IMR-90 (cell line): ENCODE data around the gene LANCL3. TPM values are rescaled to one million over a fixed set of nuclear protein-coding genes. Genes with fewer than 3 reads are reported as not detected.
"Not testable (repeated sequence)": the region's sequence is repeated elsewhere in the genome, so short reads cannot be mapped to it uniquely, and the experiment has no call there.

Source experiments
- ATAC-seq: fragments of 200-7000 bp; cut with Tn5 transposase; 2 replicates; pipeline ENCODE4 v1.9.1; 2020; ENCODE audit warnings: low read depth, mild to moderate bottlenecking, moderate library complexity
- Bru-seq: library from RNA; stranded (reverse); fragments of 400-500 nt; gene quantifications from one replicate; lab custom pipeline; 2021; lab: Mats Ljungman, UMichigan
- BruChase-seq, 2 experiments: library from RNA; stranded (reverse); fragments of 400-500 nt; gene quantifications; one replicate each; lab custom pipeline; 2021; lab: Mats Ljungman, UMichigan
- BruUV-seq: library from RNA; stranded (reverse); fragments of 400-500 nt; replicated peaks from 2 replicates; lab custom pipeline; 2021; lab: Mats Ljungman, UMichigan
- CTCF ChIA-PET: fragments of 300-600 bp; formaldehyde crosslinking; extraction: SDS; loops from one replicate; lab custom pipeline; 2021; ENCODE audit warnings: antibody characterized with exemption; lab: Yijun Ruan, JAX
- POLR2A ChIA-PET: fragments of 300-600 bp; sonication (Branson Sonifier 250); formaldehyde crosslinking; loops from one replicate; lab custom pipeline; 2022; ENCODE audit warnings: antibody characterized with exemption; ENCODE audit not compliant: unreplicated experiment; lab: Charles Lee
- DNase-seq: peaks from one replicate; pipeline ENCODE4 v3.0.0; 2013
- H2AFZ ChIP-seq: replicated peaks from 2 replicates; pipeline ENCODE3; 2013; ENCODE audit warnings: low read length, mild to moderate bottlenecking; ENCODE audit not compliant: poor library complexity
- H2AK5ac ChIP-seq: 2 replicates; pipeline ENCODE4 v1.6.1; 2013; ENCODE audit warnings: low read depth, low read length, inconsistent platforms
- H2AK9ac ChIP-seq: replicated peaks from 2 replicates; pipeline ENCODE3; 2013; ENCODE audit warnings: mild to moderate bottlenecking, low read depth, low read length, moderate library complexity; ENCODE audit not compliant: poor library complexity
- H2BK120ac ChIP-seq: 2 replicates; pipeline ENCODE4 v1.6.1; 2013; ENCODE audit warnings: low read depth, low read length, inconsistent platforms
- H2BK15ac ChIP-seq: 3 replicates; pipeline ENCODE4 v1.6.1; 2013; ENCODE audit warnings: low read depth, low read length, inconsistent platforms
- H2BK20ac ChIP-seq: 2 replicates; pipeline ENCODE4 v1.6.1; 2013; ENCODE audit warnings: low read depth, mild to moderate bottlenecking, inconsistent platforms, low read length, moderate library complexity
- H2BK5ac ChIP-seq: 2 replicates; pipeline ENCODE4 v1.6.1; 2013; ENCODE audit warnings: mild to moderate bottlenecking, low read depth, low read length, inconsistent platforms; ENCODE audit not compliant: poor library complexity, severe bottlenecking
- H3K14ac ChIP-seq: replicated peaks from 2 replicates; pipeline ENCODE4 v1.6.1; 2013; ENCODE audit warnings: low read depth, low read length, inconsistent platforms
- H3K18ac ChIP-seq: 2 replicates; pipeline ENCODE4 v1.6.1; 2013; ENCODE audit warnings: low read depth, low read length, control low read depth
- H3K23ac ChIP-seq: 2 replicates; pipeline ENCODE4 v1.6.1; 2013; ENCODE audit warnings: low read depth, low read length, inconsistent platforms
- H3K27ac ChIP-seq: 2 replicates; pipeline ENCODE4 v1.5.1; 2013; ENCODE audit warnings: mild to moderate bottlenecking, control low read depth, low read length; ENCODE audit not compliant: insufficient read depth
- H3K27me3 ChIP-seq: 2 replicates; pipeline ENCODE4 v1.6.1; 2013; ENCODE audit warnings: low read length; ENCODE audit not compliant: control insufficient read depth, insufficient read depth
- H3K36me3 ChIP-seq: 2 replicates; pipeline ENCODE4 v1.6.1; 2013; ENCODE audit warnings: low read length, mixed read lengths; ENCODE audit not compliant: control insufficient read depth, insufficient read depth
- H3K4ac ChIP-seq: 2 replicates; pipeline ENCODE4 v1.6.1; 2013; ENCODE audit warnings: low read depth, low read length, inconsistent platforms
- H3K4me1 ChIP-seq: 2 replicates; pipeline ENCODE4 v1.6.1; 2013; ENCODE audit warnings: low read length, mixed read lengths; ENCODE audit not compliant: control insufficient read depth, insufficient read depth
- H3K4me2 ChIP-seq: 2 replicates; pipeline ENCODE4 v1.6.1; 2013; ENCODE audit warnings: low read depth, mild to moderate bottlenecking, control low read depth, low read length, moderate library complexity
- H3K4me3 ChIP-seq: 2 replicates; pipeline ENCODE4 v1.5.1; 2013; ENCODE audit warnings: low read depth, mild to moderate bottlenecking, control low read depth, low read length, moderate library complexity; ENCODE audit not compliant: insufficient read depth
- H3K56ac ChIP-seq: 2 replicates; pipeline ENCODE4 v1.6.1; 2013; ENCODE audit warnings: low read length, inconsistent platforms; ENCODE audit not compliant: insufficient read depth; ENCODE audit errors: extremely low read depth
- H3K79me1 ChIP-seq, 2 experiments: 2 replicates each; pipeline ENCODE4 v1.6.1; 2013; ENCODE audit warnings: low read length in 2 of 2, inconsistent platforms in 1 of 2, low read depth in 1 of 2
- H3K9ac ChIP-seq: 2 replicates; pipeline ENCODE4 v1.6.1; 2013; ENCODE audit warnings: low read depth, low read length, control low read depth
- H3K9me1 ChIP-seq: 2 replicates; pipeline ENCODE4 v1.6.1; 2013; ENCODE audit warnings: low read length, inconsistent platforms; ENCODE audit not compliant: insufficient read depth
- H3K9me3 ChIP-seq: 2 replicates; pipeline ENCODE4 v1.6.1; 2013; ENCODE audit warnings: low read length; ENCODE audit not compliant: control insufficient read depth, insufficient read depth
- H4K20me1 ChIP-seq: 2 replicates; pipeline ENCODE4 v1.6.1; 2013; ENCODE audit warnings: low read length, inconsistent platforms; ENCODE audit not compliant: insufficient read depth
- H4K5ac ChIP-seq: 2 replicates; pipeline ENCODE4 v1.6.1; 2013; ENCODE audit warnings: mild to moderate bottlenecking, low read depth, low read length, control low read depth
- H4K8ac ChIP-seq, 2 experiments: 2 replicates each; pipeline ENCODE4 v1.6.1; 2013; ENCODE audit warnings: low read depth in 2 of 2, low read length in 2 of 2, control low read depth in 1 of 2, inconsistent platforms in 1 of 2
- H4K91ac ChIP-seq: 2 replicates; pipeline ENCODE4 v1.6.1; 2013; ENCODE audit warnings: low read depth, low read length, inconsistent platforms; ENCODE audit not compliant: insufficient read depth
- WGBS, 2 experiments: methylation state at CpG; one replicate each; pipeline versions ENCODE4 v1.1.5 to v1.1.7; 2013; ENCODE audit warnings: missing lambda C conversion rate in 2 of 2; ENCODE audit not compliant: insufficient read length in 1 of 2; ENCODE audit errors: extremely low coverage in 2 of 2; 5-methylcytosine and 5-hydroxymethylcytosine counted together
- dilution Hi-C: fragments of 300-500 bp; cut with HindIII; formaldehyde crosslinking; loops from one replicate; pipeline ENCODE4 v1.14.3; 2018; ENCODE audit warnings: low sequenced_read_pairs; ENCODE audit not compliant: unreplicated experiment
- in situ Hi-C: fragments of 300-500 bp; cut with MboI; formaldehyde crosslinking; loops from 3 replicates; pipeline ENCODE4 v1.14.3; 2019; ENCODE audit warnings: low sequenced_read_pairs, inconsistent platforms, mixed read lengths
- intact Hi-C: fragments of 100-400 bp; cut with micrococcal nuclease; formaldehyde crosslinking; loops from 2 replicates; pipeline ENCODE4 v1.10.0; 2022
- long read RNA-seq: library from polyadenylated mRNA; unstranded; transcript quantifications from one replicate; pipeline ENCODE4 v2.0.0, GENCODE V29; 2021; ENCODE audit not compliant: unreplicated experiment
- polyA plus RNA-seq, 3 experiments: library from polyadenylated mRNA; depleted of rRNA; stranded (reverse); fragments of >200 nt; gene quantifications; 2 replicates each; pipeline ENCODE4 v1.2.3, GENCODE V29; 2012; ENCODE audit warnings: low replicate concordance in 1 of 3
- total RNA-seq: library from RNA; depleted of rRNA; stranded (reverse); fragments of >200 nt; gene quantifications from 2 replicates; pipeline ENCODE4 v1.2.3, GENCODE V29; 2012; rRNA removed

LANCL3 gene
- not detected in 2 replicates for total RNA-seq
- not detected in 2 replicates for polyA plus RNA-seq (2012; rRNA removed)
- not detected in 2 replicates for polyA plus RNA-seq (2012; cell fraction: cytosol; rRNA removed)
- not detected in 2 replicates for polyA plus RNA-seq (2012; cell fraction: nucleus; rRNA removed; ENCODE audit: low replicate concordance)
- Bru-seq, nascent RNA, result percentile 8 among the genes with signal in this experiment
- percentile 7 among the genes with signal in this experiment for BruChase-seq, experiment 1, labeled RNA remaining after a 6-hour chase
- percentile 8 among the genes with signal in this experiment for BruChase-seq, experiment 2, labeled RNA remaining after a 2-hour chase
- long read RNA-seq, result 0 reads

- H3K4me3 ChIP-seq, H4K20me1 ChIP-seq, H3K27ac ChIP-seq, H3K4ac ChIP-seq, H2BK5ac ChIP-seq, H3K9ac ChIP-seq, H2BK120ac ChIP-seq, DNase-seq, H2BK20ac ChIP-seq, H3K27me3 ChIP-seq, H3K14ac ChIP-seq, H3K4me2 ChIP-seq, CTCF ChIA-PET, H3K9me3 ChIP-seq, H2AFZ ChIP-seq, H2AK5ac ChIP-seq, intact Hi-C loops, H3K23ac ChIP-seq, H3K79me1 ChIP-seq, H2BK15ac ChIP-seq, ATAC-seq, H2AK9ac ChIP-seq, dilution Hi-C loops, H3K9me1 ChIP-seq, H4K91ac ChIP-seq, H3K56ac ChIP-seq, H3K4me1 ChIP-seq, POLR2A ChIA-PET, BruUV-seq, H3K36me3 ChIP-seq, H3K18ac ChIP-seq, H4K8ac ChIP-seq, in situ Hi-C loops, H4K5ac ChIP-seq: not testable (repeated sequence)
- WGBS, 2 experiments, result 33% methylated on average over 12 of the region's 68 CpGs; no CpG with 5 or more reads in 1 of the 2 experiments
These were observed at the start of gene LANCL3 for GRCh38 chrX:37571426-37572107. TSS of gene LANCL3 (plus strand) at chrX:37571661. CDS start at chrX:37571871, 210 bp downstream.

DNA sequence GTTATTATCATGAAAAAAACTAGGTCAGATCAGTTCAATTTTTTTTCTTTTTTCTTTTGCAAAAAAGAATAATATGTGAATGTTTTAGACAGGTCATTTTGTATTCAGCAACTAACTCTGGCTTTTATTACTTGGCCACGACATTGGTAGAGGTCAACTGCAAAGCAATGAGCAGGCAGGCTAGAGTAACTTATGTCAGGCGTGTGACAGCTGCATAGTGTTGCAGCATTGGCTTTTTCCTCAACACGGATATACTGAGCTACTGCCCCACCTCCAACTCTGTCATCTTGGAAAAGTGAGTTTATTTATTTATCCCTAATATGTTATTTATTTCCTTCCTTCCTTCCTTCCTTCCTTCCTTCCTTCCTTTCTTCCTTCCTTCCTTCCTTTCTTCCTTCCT lies 47.8 kb upstream of the LANCL3 start:
- H3K79me1 ChIP-seq, H4K5ac ChIP-seq, in situ Hi-C loops, H2BK5ac ChIP-seq, H3K4ac ChIP-seq, POLR2A ChIA-PET, H2BK20ac ChIP-seq, H2BK15ac ChIP-seq, H3K4me2 ChIP-seq, H3K18ac ChIP-seq, H4K91ac ChIP-seq, H3K56ac ChIP-seq, H2AFZ ChIP-seq, ATAC-seq, H3K9me3 ChIP-seq, H3K4me3 ChIP-seq, H2AK9ac ChIP-seq, H3K27me3 ChIP-seq, dilution Hi-C loops, H4K20me1 ChIP-seq, H3K36me3 ChIP-seq, BruUV-seq, DNase-seq, H3K23ac ChIP-seq, H3K27ac ChIP-seq, H3K9ac ChIP-seq, H2AK5ac ChIP-seq, H3K4me1 ChIP-seq, H2BK120ac ChIP-seq, intact Hi-C loops, H4K8ac ChIP-seq, H3K9me1 ChIP-seq, H3K14ac ChIP-seq: not testable (repeated sequence)
- WGBS, 2 experiments, result no CpG with 5 or more reads among the region's 3 CpGs
- CTCF ChIA-PET, result interaction anchor here (0.5 kb wide), 1 partner anchor 114 kb away, joined by 4 read pairs; no protein-coding TSS in a partner anchor
